ENCODE data around the gene MMP2. TPM values are rescaled to one million over a fixed set of nuclear protein-coding genes. Genes with fewer than 3 reads are reported as not detected.

Gene MMP2
- total and polyA plus RNA-seq, 2 of the 13 experiments (the other 11 are each of a cell fraction or from before 2014, with no cell fraction given) = 0.31 to 1.3 TPM

DNA sequence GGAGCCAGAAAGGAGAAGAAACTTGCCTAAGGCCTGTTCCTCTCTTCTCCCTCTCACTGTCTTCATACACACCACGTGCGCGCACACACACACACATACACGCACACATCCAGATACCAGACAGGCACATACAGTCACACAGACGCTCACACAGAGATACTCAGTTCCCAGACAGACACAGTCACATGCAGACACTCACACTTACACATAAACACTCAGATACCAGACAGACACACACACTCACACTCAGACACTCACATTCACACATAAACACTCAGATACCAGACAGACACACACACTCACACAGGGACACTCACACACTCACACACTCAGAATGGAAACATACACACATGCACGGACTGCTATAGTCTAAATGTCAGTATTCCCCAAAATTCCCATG, 24.1 kb upstream of the MMP2 start:
- Histone ChIP-seq H3K4me2 (ENCODE audit: low read depth, low read length) (no peak overlapping the region), H3K27me3 (ENCODE audit: control insufficient read depth in 1 of 2, insufficient read depth in 2 of 2, low read length in 2 of 2) (peaks cover 2 to 4% of the 10 kb centered on the region in 2 experiments; a peak in 1 of 5 replicates), H3K27ac (ENCODE audit: extremely low read length, insufficient read depth, low read length) (no peak overlapping the region), H3K79me2 (ENCODE audit: insufficient read depth, low read length) (no peaks in the 10 kb centered on the region), H2AFZ (ENCODE audit: low read length) (no peak overlapping the region), H3K4me1 (ENCODE audit: insufficient read depth, low read length) (no peaks in the 10 kb centered on the region), H3K9ac (ENCODE audit: insufficient read depth, low read depth, low read length) (no peak overlapping the region), H3K36me3 (replicated peaks in 1 of 2; ENCODE audit: control insufficient read depth in 1 of 2, insufficient read depth in 2 of 2, low read length in 2 of 2) (no peaks in the 10 kb centered on the region), H3K9me3 (ENCODE audit: low read length) (no peaks in the 10 kb centered on the region), H4K20me1 (ENCODE audit: insufficient read depth, low read length) (no peaks in the 10 kb centered on the region), H3K4me3 (replicated peaks in 1 of 3; ENCODE audit: insufficient read depth in 1 of 3, low read depth in 2 of 3, low read length in 3 of 3) (no peak overlapping the region)
- FAIRE-seq (no peak), ATAC-seq (no peak), DNase-seq (ENCODE audit: low spot score) (no peak)
- ChIA-PET POLR2A (no interaction called here), CTCF (ENCODE audit: low intra/inter-chr PET ratio, low total read pairs) (no interaction called here)
- in situ Hi-C loops (cut with HindIII; ENCODE audit: extremely low pct_ligation_motif_present, low pct_unique_long_range_greater_than_20kb) (loop anchor here (25.0 kb wide), 1 partner anchor 857 kb away; no protein-coding TSS in a partner anchor), intact Hi-C loops (cut with micrococcal nuclease; ENCODE audit: unreplicated experiment) (no loop called here)
- TF ChIP-seq SSRP1 (CRISPR knock-in tag; IDR thresholded peaks at IDR 0.05) = no peak
- TF ChIP-seq ZNF142 (CRISPR knock-in tag; IDR thresholded peaks at IDR 0.05) = no peak
- TF ChIP-seq TEAD2 (CRISPR knock-in tag; IDR thresholded peaks at IDR 0.05) = no peak
- TF ChIP-seq ZNF75D (CRISPR knock-in tag; IDR thresholded peaks at IDR 0.05; ENCODE audit: borderline replicate concordance) = no peak
- no peak for TF ChIP-seq GMEB1 (CRISPR knock-in tag; IDR thresholded peaks at IDR 0.05; ENCODE audit: borderline replicate concordance)
- TF ChIP-seq TAF1 (CRISPR knock-in tag; IDR thresholded peaks at IDR 0.05) = no peak
- TF ChIP-seq ZSCAN20 (CRISPR knock-in tag; IDR thresholded peaks at IDR 0.05; ENCODE audit: borderline replicate concordance) = no peak
- no peak for TF ChIP-seq ZNF230 (CRISPR knock-in tag; IDR thresholded peaks at IDR 0.05)
- TF ChIP-seq ZNF569 (CRISPR knock-in tag; IDR thresholded peaks at IDR 0.05; ENCODE audit: borderline replicate concordance) = no peak
- TF ChIP-seq MYNN (CRISPR knock-in tag; IDR thresholded peaks at IDR 0.05; ENCODE audit: low read depth) = no peak
- TF ChIP-seq RORA (CRISPR knock-in tag; IDR thresholded peaks at IDR 0.05) = no peak
- BruUV-seq (replicated peaks) = no TSS peak
- WGBS (ENCODE audit: low lambda C conversion rate) = 46% methylated on average over 6 of the region's 6 CpGs

All from HepG2 (cell line).